ENCODE results near the gene ZNF764. TPM values are rescaled to one million over a fixed set of nuclear protein-coding genes. Genes with fewer than 3 reads are reported as not detected.

Gene ZNF764
- polyA plus RNA-seq, 1 donor (not counting 4 experiments of a cell fraction or from before 2014, with no cell fraction given), result 1.6 TPM

DNA sequence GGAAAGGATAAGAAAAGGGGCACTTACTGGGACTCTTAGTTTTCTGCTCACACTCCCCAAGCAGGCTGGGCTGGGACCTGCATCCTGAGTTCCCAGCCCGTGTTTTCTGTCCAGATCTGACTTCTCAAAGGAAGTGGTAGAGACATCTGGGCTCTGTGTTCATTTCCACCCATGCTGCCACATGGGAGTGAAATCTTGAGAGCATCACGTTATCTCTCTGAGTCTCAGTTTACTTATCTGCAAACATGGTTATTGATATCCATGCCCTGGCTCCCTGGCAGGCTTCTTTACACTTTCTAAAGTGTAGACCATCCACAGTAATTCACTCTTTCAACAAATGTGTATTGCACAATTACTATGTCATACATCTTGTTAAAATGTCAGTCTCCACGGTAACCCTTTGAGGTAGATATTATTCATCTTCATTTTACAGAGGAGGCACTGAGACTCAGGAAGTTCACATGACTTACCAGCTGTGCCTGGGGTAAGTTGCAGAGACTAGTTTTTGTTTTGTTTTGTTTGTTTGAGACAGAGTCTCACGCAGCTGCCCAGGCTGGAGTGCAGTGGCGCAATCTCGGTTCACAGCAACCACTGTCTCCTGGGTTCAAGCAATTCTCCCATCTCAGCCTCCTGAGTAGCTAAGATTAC is 9.9 kb upstream of the ZNF764 start:
- no peaks in the 10 kb centered on the region for H3K9me1 ChIP-seq (ENCODE audit: control insufficient read depth, extremely low read depth, insufficient read depth, low read length)
- FAIRE-seq (peak; percentile 64), DNase-seq (ENCODE audit: low read depth, low spot score) (peak; percentile 69)
- no peak for TF ChIP-seq EZH2 (IDR thresholded peaks at IDR 0.05; ENCODE audit: low read length)
- TF ChIP-seq, protein P1, sequence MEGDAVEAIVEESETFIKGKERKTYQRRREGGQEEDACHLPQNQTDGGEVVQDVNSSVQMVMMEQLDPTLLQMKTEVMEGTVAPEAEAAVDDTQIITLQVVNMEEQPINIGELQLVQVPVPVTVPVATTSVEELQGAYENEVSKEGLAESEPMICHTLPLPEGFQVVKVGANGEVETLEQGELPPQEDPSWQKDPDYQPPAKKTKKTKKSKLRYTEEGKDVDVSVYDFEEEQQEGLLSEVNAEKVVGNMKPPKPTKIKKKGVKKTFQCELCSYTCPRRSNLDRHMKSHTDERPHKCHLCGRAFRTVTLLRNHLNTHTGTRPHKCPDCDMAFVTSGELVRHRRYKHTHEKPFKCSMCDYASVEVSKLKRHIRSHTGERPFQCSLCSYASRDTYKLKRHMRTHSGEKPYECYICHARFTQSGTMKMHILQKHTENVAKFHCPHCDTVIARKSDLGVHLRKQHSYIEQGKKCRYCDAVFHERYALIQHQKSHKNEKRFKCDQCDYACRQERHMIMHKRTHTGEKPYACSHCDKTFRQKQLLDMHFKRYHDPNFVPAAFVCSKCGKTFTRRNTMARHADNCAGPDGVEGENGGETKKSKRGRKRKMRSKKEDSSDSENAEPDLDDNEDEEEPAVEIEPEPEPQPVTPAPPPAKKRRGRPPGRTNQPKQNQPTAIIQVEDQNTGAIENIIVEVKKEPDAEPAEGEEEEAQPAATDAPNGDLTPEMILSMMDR (optimal IDR thresholded peaks at IDR 0.05 in 1 of 3, IDR thresholded peaks at IDR 0.05 in 1 of 3, conservative IDR thresholded peaks at IDR 0.05 in 1 of 3; ENCODE audit: extremely low read depth in 1 of 3, insufficient read depth in 2 of 3, low read length in 3 of 3), result no peak
- no peaks in the 10 kb centered on the region for H3K27me3 ChIP-seq (ENCODE audit: control insufficient read depth, extremely low read depth, insufficient read depth, low read length)
- H3K4me2 ChIP-seq (ENCODE audit: control insufficient read depth, extremely low read depth, insufficient read depth, low read depth, low read length), result peak overlapping the region; percentile 52
- peaks cover 24% of the 10 kb centered on the region for H3K4me1 ChIP-seq (ENCODE audit: control insufficient read depth, extremely low read depth, insufficient read depth, low read length)
- no peak overlapping the region for H3K4me3 ChIP-seq (ENCODE audit: control insufficient read depth in 2 of 3, extremely low read depth in 1 of 3, insufficient read depth in 2 of 3, low read depth in 1 of 3, low read length in 3 of 3)
- H3K36me3 ChIP-seq (ENCODE audit: control insufficient read depth in 2 of 2, extremely low read depth in 1 of 2, insufficient read depth in 2 of 2, low read length in 2 of 2), result no peaks in the 10 kb centered on the region
- peak overlapping the region; percentile 67 for H3K9ac ChIP-seq (ENCODE audit: control insufficient read depth, extremely low read depth, insufficient read depth, low read length)
- dilution Hi-C loops (cut with MboI; ENCODE audit: extremely low pct_ligation_motif_present, low sequenced_read_pairs), result no loop called here
- H3K27ac ChIP-seq (ENCODE audit: control insufficient read depth, insufficient read depth, low read length), result peak overlapping the region; percentile 91
- H3K79me2 ChIP-seq (ENCODE audit: control insufficient read depth, insufficient read depth, low read length), result no peaks in the 10 kb centered on the region
- H4K20me1 ChIP-seq (ENCODE audit: control insufficient read depth, extremely low read depth, insufficient read depth, low read length), result no peaks in the 10 kb centered on the region
- no peak overlapping the region for H2AFZ ChIP-seq (ENCODE audit: control insufficient read depth, low read length)
- H3K9me3 ChIP-seq (ENCODE audit: control insufficient read depth, low read depth, low read length), result no peaks in the 10 kb centered on the region

DNA sequence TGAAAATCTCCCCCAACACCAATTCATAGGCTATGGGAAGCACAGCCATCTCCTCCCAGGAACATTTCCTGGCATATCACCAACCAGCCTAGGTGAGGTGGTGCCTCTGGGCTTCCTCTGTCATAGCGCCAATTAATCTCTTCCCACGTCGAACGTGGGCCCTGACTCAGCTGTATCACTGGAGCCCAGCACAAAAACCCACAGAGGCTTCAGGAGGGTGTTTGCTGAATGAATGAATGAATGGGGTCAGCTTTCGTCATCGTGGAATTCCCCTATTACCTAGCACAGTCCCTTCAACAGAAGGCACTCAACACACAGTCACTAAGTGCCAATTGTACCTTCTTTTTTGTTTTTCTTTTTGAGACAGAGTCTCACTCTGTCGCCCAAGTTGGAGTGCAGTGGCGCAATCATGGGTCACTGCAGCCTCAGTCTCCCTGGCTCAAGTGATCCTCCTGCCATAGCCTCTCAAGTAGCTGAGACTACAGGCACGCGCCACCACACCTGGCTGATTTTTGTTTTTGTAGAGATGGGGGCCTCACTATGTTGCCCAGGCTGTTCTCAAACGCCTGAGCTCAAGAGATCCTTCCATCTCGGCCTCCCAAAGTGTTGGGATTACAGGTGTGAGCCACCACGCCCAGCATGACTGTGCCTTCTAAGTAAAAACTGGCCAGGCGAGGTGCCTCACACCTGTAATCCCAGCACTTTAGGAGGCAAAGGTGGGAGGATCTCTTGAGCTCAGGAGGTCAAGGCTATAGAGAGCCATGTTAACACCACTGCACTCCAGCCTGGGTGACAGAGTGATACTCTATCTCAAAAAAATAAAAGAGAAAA is 9.2 kb upstream of the ZNF764 start:
- peak overlapping the region; percentile 67 for H3K9ac ChIP-seq (ENCODE audit: control insufficient read depth, extremely low read depth, insufficient read depth, low read length)
- TF ChIP-seq EZH2 (IDR thresholded peaks at IDR 0.05; ENCODE audit: low read length), result no peak
- TF ChIP-seq, protein P1 (optimal IDR thresholded peaks at IDR 0.05 in 1 of 3, IDR thresholded peaks at IDR 0.05 in 1 of 3, conservative IDR thresholded peaks at IDR 0.05 in 1 of 3; ENCODE audit: extremely low read depth in 1 of 3, insufficient read depth in 2 of 3, low read length in 3 of 3), result no peak
- no peaks in the 10 kb centered on the region for H3K27me3 ChIP-seq (ENCODE audit: control insufficient read depth, extremely low read depth, insufficient read depth, low read length)
- H4K20me1 ChIP-seq (ENCODE audit: control insufficient read depth, extremely low read depth, insufficient read depth, low read length), result no peaks in the 10 kb centered on the region
- H3K4me3 ChIP-seq (ENCODE audit: control insufficient read depth in 2 of 3, extremely low read depth in 1 of 3, insufficient read depth in 2 of 3, low read depth in 1 of 3, low read length in 3 of 3), result no peak overlapping the region
- H3K79me2 ChIP-seq (ENCODE audit: control insufficient read depth, insufficient read depth, low read length), result no peaks in the 10 kb centered on the region
- no peak for DNase-seq (ENCODE audit: low read depth, low spot score)
- no peak overlapping the region for H2AFZ ChIP-seq (ENCODE audit: control insufficient read depth, low read length)
- H3K4me2 ChIP-seq (ENCODE audit: control insufficient read depth, extremely low read depth, insufficient read depth, low read depth, low read length), result peak overlapping the region; percentile 52
- H3K9me3 ChIP-seq (ENCODE audit: control insufficient read depth, low read depth, low read length), result no peaks in the 10 kb centered on the region
- FAIRE-seq, result no peak
- dilution Hi-C loops (cut with MboI; ENCODE audit: extremely low pct_ligation_motif_present, low sequenced_read_pairs), result no loop called here
- peak overlapping the region; percentile 91 for H3K27ac ChIP-seq (ENCODE audit: control insufficient read depth, insufficient read depth, low read length)
- H3K4me1 ChIP-seq (ENCODE audit: control insufficient read depth, extremely low read depth, insufficient read depth, low read length), result peaks cover 24% of the 10 kb centered on the region
- H3K36me3 ChIP-seq (ENCODE audit: control insufficient read depth in 2 of 2, extremely low read depth in 1 of 2, insufficient read depth in 2 of 2, low read length in 2 of 2), result no peaks in the 10 kb centered on the region
- no peaks in the 10 kb centered on the region for H3K9me1 ChIP-seq (ENCODE audit: control insufficient read depth, extremely low read depth, insufficient read depth, low read length)
